Measurements from ENCODE around the gene TBC1D10B. TPM values are rescaled to one million over a fixed set of nuclear protein-coding genes. Genes with fewer than 3 reads are reported as not detected.

The TBC1D10B gene
- polyA plus RNA-seq, 3 donors: 12.2 to 36.0 (median 13.8) TPM

GRCh38 chr16:30407102-30407803, 37.0 kb upstream of the TBC1D10B start, which contains the start of gene ZNF771:
Gene ZNF771 (plus strand): TSS chr16:30407606. CDS start chr16:30408054, 448 bp downstream.
- H3K9me3 ChIP-seq (replicated peaks in 1 of 2; ENCODE audit: control insufficient read depth in 1 of 2, insufficient read depth in 1 of 2, low read length in 2 of 2): no peaks in the 10 kb centered on the region
- WGBS (ENCODE audit: insufficient coverage): under 1% methylated on average over 62 of the region's 65 CpGs
- Mint-ChIP-seq H3K4me3 (peak within 1 kb of the TSS; percentile 86 to 95), H3K27ac (peak within 1 kb of the TSS; percentile 42 to 84 (median 57)), H3K4me1 (peaks cover 28% of the 10 kb centered on the region), H3K9me3 (peaks cover 0 to 2% (median 0%) of the 10 kb centered on the region in 7 donors), H3K36me3 (peaks cover 3 to 5% of the 10 kb centered on the region in 2 donors), H3K27me3 (ENCODE audit: low read depth in 3 of 3) (peaks cover 0 to 4% (median 3%) of the 10 kb centered on the region in 3 donors)
- peaks cover 24 to 40% of the 10 kb centered on the region in 2 donors for H3K4me1 ChIP-seq (ENCODE audit: control insufficient read depth in 1 of 2, insufficient read depth in 2 of 2, low read length in 2 of 2)
- H2AFZ ChIP-seq (ENCODE audit: insufficient read depth, low read depth, low read length, poor library complexity, severe bottlenecking): peak within 1 kb of the TSS; percentile 91
- no peaks in the 10 kb centered on the region for H4K20me1 ChIP-seq (ENCODE audit: insufficient read depth, low read length)
- peak within 1 kb of the TSS; percentile 51 to 74 (median 58) for H3K4me3 ChIP-seq (replicated peaks in 1 of 3; ENCODE audit: low read depth in 2 of 3, low read length in 3 of 3)
- intact Hi-C loops (cut with micrococcal nuclease): loop anchor here (5.0 to 10.0 kb wide), 2 partner anchors 52 to 70 kb away; partner anchors contain the start of gene CD2BP2 (in 1 of the 2)
- H3K36me3 ChIP-seq (replicated peaks in 1 of 2; ENCODE audit: control insufficient read depth in 1 of 2, insufficient read depth in 2 of 2, low read length in 2 of 2): peaks cover 0 to 7% of the 10 kb centered on the region in 2 donors
- H3K27me3 ChIP-seq (ENCODE audit: control insufficient read depth in 2 of 2, insufficient read depth in 2 of 2, low read length in 2 of 2): no peaks in the 10 kb centered on the region
- H3K79me2 ChIP-seq (ENCODE audit: insufficient read depth, low read length): no peaks in the 10 kb centered on the region
- TF ChIP-seq CTCF (IDR thresholded peaks at IDR 0.05): no peak
- peak within 1 kb of the TSS; percentile 64 for H3K9ac ChIP-seq (ENCODE audit: insufficient read depth, low read length, poor library complexity, severe bottlenecking)
- peak within 1 kb of the TSS in 1 of 2 donors; percentile 8 for H3K27ac ChIP-seq (ENCODE audit: low read depth in 1 of 2, low read length in 2 of 2)
- peak; percentile 80 to 83 (median 81) for DNase-seq
- H3K4me2 ChIP-seq (replicated peaks; ENCODE audit: extremely low read depth, low read length, poor library complexity, severe bottlenecking): peak within 1 kb of the TSS; percentile 85

- 24% methylated on average over 14 of the region's 14 CpGs for WGBS (ENCODE audit: insufficient coverage)
- peak overlapping the region in 5 of 7 donors; percentile 42 to 84 (median 65) for H3K27ac Mint-ChIP-seq
- H3K9me3 ChIP-seq (replicated peaks in 1 of 2; ENCODE audit: control insufficient read depth in 1 of 2, insufficient read depth in 1 of 2, low read length in 2 of 2): no peaks in the 10 kb centered on the region
- peaks cover 25% of the 10 kb centered on the region for H3K4me1 Mint-ChIP-seq
- peak overlapping the region; percentile 85 for H3K4me2 ChIP-seq (replicated peaks; ENCODE audit: extremely low read depth, low read length, poor library complexity, severe bottlenecking)
- no peak for DNase-seq
- H3K4me1 ChIP-seq (ENCODE audit: control insufficient read depth in 1 of 2, insufficient read depth in 2 of 2, low read length in 2 of 2): peaks cover 24 to 40% of the 10 kb centered on the region in 2 donors
- H3K27me3 ChIP-seq (ENCODE audit: control insufficient read depth in 2 of 2, insufficient read depth in 2 of 2, low read length in 2 of 2): no peaks in the 10 kb centered on the region
- H3K4me3 ChIP-seq (replicated peaks in 1 of 3; ENCODE audit: low read depth in 2 of 3, low read length in 3 of 3): peak overlapping the region; percentile 51 to 74 (median 58)
- peaks cover 0 to 2% of the 10 kb centered on the region in 2 donors for H3K36me3 ChIP-seq (replicated peaks in 1 of 2; ENCODE audit: control insufficient read depth in 1 of 2, insufficient read depth in 2 of 2, low read length in 2 of 2)
- H3K36me3 Mint-ChIP-seq: peaks cover 0 to 3% of the 10 kb centered on the region in 2 donors
- intact Hi-C loops (cut with micrococcal nuclease): loop anchor here (5.0 to 10.0 kb wide), 2 partner anchors 52 to 69 kb away; partner anchors contain the start of gene CD2BP2 (in 1 of the 2)
- H3K79me2 ChIP-seq (ENCODE audit: insufficient read depth, low read length): no peaks in the 10 kb centered on the region
- H3K4me3 Mint-ChIP-seq: peak overlapping the region; percentile 86 to 95
- peaks cover 0 to 4% (median 3%) of the 10 kb centered on the region in 3 donors for H3K27me3 Mint-ChIP-seq (ENCODE audit: low read depth in 3 of 3)
- no peak overlapping the region for H3K27ac ChIP-seq (ENCODE audit: low read depth in 1 of 2, low read length in 2 of 2)
- peak overlapping the region; percentile 64 for H3K9ac ChIP-seq (ENCODE audit: insufficient read depth, low read length, poor library complexity, severe bottlenecking)
- no peak for TF ChIP-seq CTCF (IDR thresholded peaks at IDR 0.05)
- H4K20me1 ChIP-seq (ENCODE audit: insufficient read depth, low read length): no peaks in the 10 kb centered on the region
- H3K9me3 Mint-ChIP-seq: peaks cover 0 to 2% (median 0%) of the 10 kb centered on the region in 7 donors
- H2AFZ ChIP-seq (ENCODE audit: insufficient read depth, low read depth, low read length, poor library complexity, severe bottlenecking): peak overlapping the region; percentile 91
These were observed 36.5 kb upstream of the TBC1D10B start for GRCh38 chr16:30406795-30407101.
